K562 (cell line): ENCODE results near the gene RPE.

ENCODE experiments used
- EZH2 ChIP-seq: IDR thresholded peaks from 2 replicates; pipeline ENCODE4 v1.6.1; 2012; ENCODE audit warnings: low read depth, mild to moderate bottlenecking, inconsistent platforms, low read length, borderline replicate concordance
- TF ChIP-seq, protein P1 (sequence below): fragments of 250-450 bp; sonication (Bioruptor Pico); IDR thresholded peaks from 2 replicates; pipeline ENCODE4 v1.9.0; 2021; ENCODE audit warnings: mild to moderate bottlenecking

DNA sequence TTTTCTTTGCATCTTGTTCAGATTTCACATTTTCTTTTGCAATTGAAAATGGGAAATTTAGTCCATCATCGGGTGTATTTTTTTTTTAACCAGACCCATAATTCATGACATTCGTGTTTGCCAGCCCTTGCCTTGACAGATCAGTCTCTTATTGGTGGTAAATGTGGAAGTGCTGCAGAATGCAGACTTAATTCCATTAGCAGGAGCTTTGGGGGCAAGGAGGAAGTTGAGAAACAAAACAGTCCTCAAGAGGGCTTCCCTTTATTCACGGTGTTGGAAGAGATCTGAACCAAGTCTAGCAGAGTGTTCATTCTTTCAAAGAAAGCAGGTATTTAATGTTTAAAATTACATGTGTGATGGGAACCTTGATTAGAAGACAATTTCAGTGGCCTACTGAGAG, 16.6 kb upstream of the RPE start:
- TF ChIP-seq EZH2: no peak
- TF ChIP-seq, protein P1, sequence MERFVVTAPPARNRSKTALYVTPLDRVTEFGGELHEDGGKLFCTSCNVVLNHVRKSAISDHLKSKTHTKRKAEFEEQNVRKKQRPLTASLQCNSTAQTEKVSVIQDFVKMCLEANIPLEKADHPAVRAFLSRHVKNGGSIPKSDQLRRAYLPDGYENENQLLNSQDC (CRISPR knock-in tag): no peak
